Measurements from ENCODE around the gene SLC2A11. TPM values are rescaled to one million over a fixed set of nuclear protein-coding genes. Genes with fewer than 3 reads are reported as not detected.

SLC2A11 gene
- polyA plus RNA-seq, 1 donor from 2014 or later = 45.7 TPM

DNA sequence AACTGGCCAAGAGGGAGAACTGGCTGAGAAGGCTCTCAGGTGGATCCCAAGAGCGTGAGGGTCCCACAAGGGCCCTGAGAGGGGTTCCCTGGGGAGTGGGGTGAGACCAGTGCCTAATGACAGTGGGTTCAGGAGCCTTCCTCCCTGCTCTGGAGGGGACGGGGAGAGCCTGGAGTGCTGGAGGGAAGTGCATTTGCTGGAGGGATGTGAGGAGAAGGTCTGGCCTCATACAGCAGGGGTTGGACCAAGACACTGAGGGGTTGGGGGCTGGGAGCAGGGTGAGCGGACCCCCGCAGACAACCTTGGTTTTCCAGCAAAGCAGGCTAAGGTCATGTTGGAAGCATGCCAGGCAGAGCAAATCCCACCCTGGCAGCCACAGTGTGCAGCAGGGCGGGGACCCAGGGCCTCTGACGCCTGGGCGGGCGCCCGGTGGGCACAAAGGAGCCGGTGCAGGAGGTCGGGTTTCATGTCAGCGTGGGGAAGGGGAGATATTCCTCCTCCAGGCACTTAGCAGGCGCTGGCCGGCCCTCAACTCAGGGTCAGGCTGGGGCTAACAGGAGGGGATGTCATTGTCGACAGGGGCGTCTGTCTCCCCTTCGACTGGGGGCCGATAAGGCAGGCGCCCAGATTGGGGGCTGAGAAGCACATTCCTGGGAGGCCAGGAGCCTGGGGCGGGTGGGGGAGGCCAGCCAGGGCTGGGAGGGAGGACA lies 15.8 kb upstream of the SLC2A11 start:
- Histone ChIP-seq H3K79me2 (replicated peaks; ENCODE audit: insufficient read depth, low read length) (no peaks in the 10 kb centered on the region), H3K36me3 (ENCODE audit: insufficient read depth, low read length) (no peaks in the 10 kb centered on the region), H2AFZ (ENCODE audit: low read depth, low read length) (no peak overlapping the region), H3K4me2 (ENCODE audit: low read length) (no peak overlapping the region), H3K9ac (ENCODE audit: low read length) (no peak overlapping the region), H3K27ac (ENCODE audit: low read length) (no peak overlapping the region), H3K4me3 (ENCODE audit: low read length) (no peak overlapping the region), H3K9me2 (ENCODE audit: insufficient read depth, low read length) (no peaks in the 10 kb centered on the region), H3K9me3 (ENCODE audit: low read length) (no peaks in the 10 kb centered on the region), H4K20me1 (ENCODE audit: insufficient read depth) (no peaks in the 10 kb centered on the region), H3K27me3 (ENCODE audit: insufficient read depth, low read depth, low read length) (no peaks in the 10 kb centered on the region), H3F3A (ENCODE audit: insufficient read depth, low read length, poor library complexity, severe bottlenecking) (no peaks in the 10 kb centered on the region)
- TF ChIP-seq RAD21 (conservative IDR thresholded peaks at IDR 0.05) = no peak
- TF ChIP-seq TAF1 (IDR thresholded peaks at IDR 0.05; ENCODE audit: low read depth) = no peak
- TF ChIP-seq SMC3 (conservative IDR thresholded peaks at IDR 0.05; ENCODE audit: poor library complexity) = no peak
- no peak for TF ChIP-seq POLR2AphosphoS5 (IDR thresholded peaks at IDR 0.05)
- TF ChIP-seq, protein P1, sequence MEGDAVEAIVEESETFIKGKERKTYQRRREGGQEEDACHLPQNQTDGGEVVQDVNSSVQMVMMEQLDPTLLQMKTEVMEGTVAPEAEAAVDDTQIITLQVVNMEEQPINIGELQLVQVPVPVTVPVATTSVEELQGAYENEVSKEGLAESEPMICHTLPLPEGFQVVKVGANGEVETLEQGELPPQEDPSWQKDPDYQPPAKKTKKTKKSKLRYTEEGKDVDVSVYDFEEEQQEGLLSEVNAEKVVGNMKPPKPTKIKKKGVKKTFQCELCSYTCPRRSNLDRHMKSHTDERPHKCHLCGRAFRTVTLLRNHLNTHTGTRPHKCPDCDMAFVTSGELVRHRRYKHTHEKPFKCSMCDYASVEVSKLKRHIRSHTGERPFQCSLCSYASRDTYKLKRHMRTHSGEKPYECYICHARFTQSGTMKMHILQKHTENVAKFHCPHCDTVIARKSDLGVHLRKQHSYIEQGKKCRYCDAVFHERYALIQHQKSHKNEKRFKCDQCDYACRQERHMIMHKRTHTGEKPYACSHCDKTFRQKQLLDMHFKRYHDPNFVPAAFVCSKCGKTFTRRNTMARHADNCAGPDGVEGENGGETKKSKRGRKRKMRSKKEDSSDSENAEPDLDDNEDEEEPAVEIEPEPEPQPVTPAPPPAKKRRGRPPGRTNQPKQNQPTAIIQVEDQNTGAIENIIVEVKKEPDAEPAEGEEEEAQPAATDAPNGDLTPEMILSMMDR (IDR thresholded peaks at IDR 0.05; ENCODE audit: poor library complexity, severe bottlenecking) = no peak
- TF ChIP-seq EZH2 (IDR thresholded peaks at IDR 0.05; ENCODE audit: borderline replicate concordance, insufficient read depth, low read length, poor library complexity, severe bottlenecking) = no peak
- TF ChIP-seq EP300 (conservative IDR thresholded peaks at IDR 0.05; ENCODE audit: poor library complexity, severe bottlenecking) = no peak
- TF ChIP-seq MXI1 (conservative IDR thresholded peaks at IDR 0.05; ENCODE audit: poor library complexity, severe bottlenecking) = no peak
- TF ChIP-seq, protein P2, sequence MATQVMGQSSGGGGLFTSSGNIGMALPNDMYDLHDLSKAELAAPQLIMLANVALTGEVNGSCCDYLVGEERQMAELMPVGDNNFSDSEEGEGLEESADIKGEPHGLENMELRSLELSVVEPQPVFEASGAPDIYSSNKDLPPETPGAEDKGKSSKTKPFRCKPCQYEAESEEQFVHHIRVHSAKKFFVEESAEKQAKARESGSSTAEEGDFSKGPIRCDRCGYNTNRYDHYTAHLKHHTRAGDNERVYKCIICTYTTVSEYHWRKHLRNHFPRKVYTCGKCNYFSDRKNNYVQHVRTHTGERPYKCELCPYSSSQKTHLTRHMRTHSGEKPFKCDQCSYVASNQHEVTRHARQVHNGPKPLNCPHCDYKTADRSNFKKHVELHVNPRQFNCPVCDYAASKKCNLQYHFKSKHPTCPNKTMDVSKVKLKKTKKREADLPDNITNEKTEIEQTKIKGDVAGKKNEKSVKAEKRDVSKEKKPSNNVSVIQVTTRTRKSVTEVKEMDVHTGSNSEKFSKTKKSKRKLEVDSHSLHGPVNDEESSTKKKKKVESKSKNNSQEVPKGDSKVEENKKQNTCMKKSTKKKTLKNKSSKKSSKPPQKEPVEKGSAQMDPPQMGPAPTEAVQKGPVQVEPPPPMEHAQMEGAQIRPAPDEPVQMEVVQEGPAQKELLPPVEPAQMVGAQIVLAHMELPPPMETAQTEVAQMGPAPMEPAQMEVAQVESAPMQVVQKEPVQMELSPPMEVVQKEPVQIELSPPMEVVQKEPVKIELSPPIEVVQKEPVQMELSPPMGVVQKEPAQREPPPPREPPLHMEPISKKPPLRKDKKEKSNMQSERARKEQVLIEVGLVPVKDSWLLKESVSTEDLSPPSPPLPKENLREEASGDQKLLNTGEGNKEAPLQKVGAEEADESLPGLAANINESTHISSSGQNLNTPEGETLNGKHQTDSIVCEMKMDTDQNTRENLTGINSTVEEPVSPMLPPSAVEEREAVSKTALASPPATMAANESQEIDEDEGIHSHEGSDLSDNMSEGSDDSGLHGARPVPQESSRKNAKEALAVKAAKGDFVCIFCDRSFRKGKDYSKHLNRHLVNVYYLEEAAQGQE (IDR thresholded peaks at IDR 0.05; ENCODE audit: borderline replicate concordance) = no peak

DNA sequence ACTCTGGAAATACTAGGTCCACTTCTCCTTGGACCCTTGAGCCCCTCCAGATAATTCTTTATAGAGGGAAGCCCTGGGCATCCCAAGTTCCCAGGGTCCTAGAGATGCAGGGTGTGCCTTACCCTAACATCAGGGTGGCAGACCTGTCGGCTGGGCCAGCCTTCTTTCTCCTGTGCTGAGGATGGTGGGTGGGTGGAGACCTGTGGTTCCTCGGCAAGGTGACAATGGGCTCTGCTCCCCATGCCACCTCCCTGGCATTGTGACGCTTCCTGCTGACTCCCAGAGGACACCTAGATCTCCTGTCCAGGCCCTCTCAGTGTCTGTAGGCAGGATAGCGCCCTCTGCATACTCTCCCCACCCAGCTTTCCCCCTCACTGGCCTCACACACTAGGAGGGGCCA lies 15.1 kb upstream of the SLC2A11 start:
- H3K9me2 ChIP-seq (ENCODE audit: insufficient read depth, low read length) = no peaks in the 10 kb centered on the region
- no peaks in the 10 kb centered on the region for H3K36me3 ChIP-seq (ENCODE audit: insufficient read depth, low read length)
- H2AFZ ChIP-seq (ENCODE audit: low read depth, low read length) = no peak overlapping the region
- H3K4me2 ChIP-seq (ENCODE audit: low read length) = no peak overlapping the region
- H3K27ac ChIP-seq (ENCODE audit: low read length) = no peak overlapping the region
- no peaks in the 10 kb centered on the region for H4K20me1 ChIP-seq (ENCODE audit: insufficient read depth)
- no peaks in the 10 kb centered on the region for H3K27me3 ChIP-seq (ENCODE audit: insufficient read depth, low read depth, low read length)
- H3K9me3 ChIP-seq (ENCODE audit: low read length) = no peaks in the 10 kb centered on the region
- no peak overlapping the region for H3K9ac ChIP-seq (ENCODE audit: low read length)
- no peaks in the 10 kb centered on the region for H3F3A ChIP-seq (ENCODE audit: insufficient read depth, low read length, poor library complexity, severe bottlenecking)
- H3K79me2 ChIP-seq (replicated peaks; ENCODE audit: insufficient read depth, low read length) = no peaks in the 10 kb centered on the region
- TF ChIP-seq, protein P2 (IDR thresholded peaks at IDR 0.05; ENCODE audit: borderline replicate concordance) = no peak
- no peak for TF ChIP-seq RAD21 (conservative IDR thresholded peaks at IDR 0.05)
- TF ChIP-seq, protein P1 (IDR thresholded peaks at IDR 0.05; ENCODE audit: poor library complexity, severe bottlenecking) = no peak
- no peak for TF ChIP-seq TAF1 (IDR thresholded peaks at IDR 0.05; ENCODE audit: low read depth)
- TF ChIP-seq POLR2AphosphoS5 (IDR thresholded peaks at IDR 0.05) = no peak
- TF ChIP-seq EP300 (conservative IDR thresholded peaks at IDR 0.05; ENCODE audit: poor library complexity, severe bottlenecking) = no peak
- TF ChIP-seq MXI1 (conservative IDR thresholded peaks at IDR 0.05; ENCODE audit: poor library complexity, severe bottlenecking) = no peak
- TF ChIP-seq EZH2 (IDR thresholded peaks at IDR 0.05; ENCODE audit: borderline replicate concordance, insufficient read depth, low read length, poor library complexity, severe bottlenecking) = no peak
- TF ChIP-seq SMC3 (conservative IDR thresholded peaks at IDR 0.05; ENCODE audit: poor library complexity) = no peak
- no peak overlapping the region for H3K4me3 ChIP-seq (ENCODE audit: low read length)
